Activated naive CD4-positive, alpha-beta T cell treated with anti-CD3 and anti-CD28 coated beads, Interleukin-2, amount 50 U/mL, for 72 hours (primary cell): ENCODE measurements around the gene SOSTDC1. TPM values are rescaled to one million over a fixed set of nuclear protein-coding genes. Genes with fewer than 3 reads are reported as not detected.

Source experiments
- total RNA-seq, 2 donors: library from RNA; stranded (reverse); gene quantifications; one replicate each; pipeline ENCODE4 v1.2.3, GENCODE V29; 2022

The SOSTDC1 gene
- total RNA-seq, 2 donors from 2014 or later = not detected

Other genes starting within 250 kb of the SOSTDC1 start
- 1 to 10 TPM in 1 of 2 donors, under 1 TPM in 1; 0.43 to 1.0 TPM for gene CRPPA, start 44.2 kb downstream of the SOSTDC1 start, total RNA-seq
- not detected for gene LRRC72, start 61.1 kb upstream of the SOSTDC1 start, total RNA-seq
- 10 to 100 TPM in 1 of 2 donors, 1 to 10 TPM in 1; 9.7 to 12.0 TPM for gene ANKMY2, start 180.0 kb upstream of the SOSTDC1 start, total RNA-seq
- 10 to 100 TPM; 83.2 to 94.1 TPM for gene BZW2, start 180.4 kb upstream of the SOSTDC1 start, total RNA-seq